A549 treated with CORT108297 at 1 μM for 4 hours (cell line): Measurements from ENCODE around the gene NBPF20. TPM values are rescaled to one million over a fixed set of nuclear protein-coding genes. Genes with fewer than 3 reads are reported as not detected.

Experiments used
- total RNA-seq: library from RNA; stranded (reverse); fragments of 200-300 nt; extraction: Qiagen RNA extraction; gene quantifications from 5 replicates; pipeline ENCODE4 v1.2.3, GENCODE V29; 2022

The NBPF20 gene
- 2.9 to 3.7 TPM (median 3.1 TPM) in 5 replicates for total RNA-seq

GRCh38 chr1:145425436-145426029, at the start of gene NBPF20:
Gene NBPF20 (minus strand): TSS chr1:145425603. CDS start chr1:145405272, 20,331 bp downstream.

Other genes starting within 250 kb of the NBPF20 start
- gene PPIAL4D, start 183.4 kb downstream of the NBPF20 start, total RNA-seq: not detected in 5 replicates
- 14.4 to 16.0 TPM (median 14.9 TPM) in 5 replicates for gene GPR89A, start 182.4 kb upstream of the NBPF20 start, total RNA-seq